HepG2 (cell line): ENCODE results near the gene TEX51. TPM values are rescaled to one million over a fixed set of nuclear protein-coding genes. Genes with fewer than 3 reads are reported as not detected.

Experiments used
- FOXA1 ChIP-seq, 2 experiments: fragments of 450-650 bp in 1 of 2; sonication (generic) in 1 of 2; formaldehyde crosslinking in 1 of 2; IDR thresholded peaks; 2 replicates each; pipeline versions ENCODE4 v1.4.0 to v1.6.1; 2016 to 2020; ENCODE audit warnings: missing genetic modification reagents in 1 of 2
- KDM2A ChIP-seq: sonication (generic); formaldehyde crosslinking; IDR thresholded peaks from 2 replicates; pipeline ENCODE4 v1.4.0; 2020; ENCODE audit warnings: low read depth, missing genetic modification reagents, borderline replicate concordance
- NFRKB ChIP-seq: fragments of 450-650 bp; IDR thresholded peaks from 2 replicates; pipeline ENCODE4 v1.6.1; 2017
- RFXAP ChIP-seq: sonication (generic); formaldehyde crosslinking; IDR thresholded peaks from 2 replicates; pipeline ENCODE4 v1.4.0; 2020; ENCODE audit warnings: missing genetic modification reagents, borderline replicate concordance
- SP140L ChIP-seq: sonication (generic); formaldehyde crosslinking; IDR thresholded peaks from 2 replicates; pipeline ENCODE4 v1.4.0; 2020; ENCODE audit warnings: missing genetic modification reagents, borderline replicate concordance
- ZBTB40 ChIP-seq, 2 experiments: fragments of 450-650 bp in 1 of 2; sonication (generic) in 1 of 2; formaldehyde crosslinking in 1 of 2; IDR thresholded peaks; 2 replicates each; pipeline versions ENCODE4 v1.6.1 to v1.8.0; 2016 to 2022; ENCODE audit warnings: antibody characterized with exemption in 1 of 2, mild to moderate bottlenecking in 1 of 2, missing genetic modification reagents in 1 of 2
- polyA plus RNA-seq, 8 experiments: library from polyadenylated mRNA; depleted of rRNA in 3 of 8; stranded (reverse) in 7 of 8; unstranded in 1 of 8; fragments of >200 nt; fragmentation: Illumina TruSeq in 4 of 8; extraction: Trizol in 4 of 8; gene quantifications; 2 replicates each; pipeline versions ENCODE4 v1.2.1 to v1.2.3, GENCODE V29; 2011 to 2016; ENCODE audit warnings: low read depth in 4 of 8, missing spikeins in 1 of 8, mixed read lengths in 1 of 8; ENCODE audit not compliant: insufficient read depth in 1 of 8
- total RNA-seq, 5 experiments: library from RNA; depleted of rRNA; stranded (reverse); fragments of >200 nt; fragmentation: Illumina TruSeq; extraction: Trizol; gene quantifications; 2 replicates each; pipeline ENCODE4 v1.2.3, GENCODE V29; 2016; ENCODE audit warnings: low read depth in 1 of 5

TEX51 gene
- total and polyA plus RNA-seq, 2 of the 13 experiments (the other 11 are each of a cell fraction or from before 2014, with no cell fraction given): not detected

DNA sequence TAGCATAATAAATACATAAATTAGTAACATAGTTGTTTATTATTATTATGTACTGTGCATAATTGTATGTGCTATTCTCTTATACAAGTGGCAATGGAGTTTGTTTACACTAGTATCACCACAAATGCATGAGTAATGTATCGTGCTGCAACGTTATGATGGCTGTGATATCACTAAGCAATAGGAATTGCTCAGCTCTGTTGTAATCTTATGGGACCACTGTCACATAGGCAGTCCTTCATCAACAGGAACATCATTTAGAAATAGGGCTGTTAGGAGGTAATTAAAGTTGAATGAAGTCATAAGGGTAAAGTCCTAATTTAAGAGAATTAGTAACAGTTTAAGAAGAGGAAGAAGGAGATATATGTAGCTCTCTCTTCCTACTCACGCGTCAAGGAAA is 33.8 kb downstream of the TEX51 start (continued):
- TF ChIP-seq SP140L (CRISPR knock-in tag) (no peak), KDM2A (CRISPR knock-in tag) (no peak), FOXA1 (IDR thresholded peaks at IDR 0.05) (no peak), FOXA1 (CRISPR knock-in tag; IDR thresholded peaks at IDR 0.05) (no peak), RFXAP (CRISPR knock-in tag) (no peak), NFRKB (no peak), ZBTB40 (IDR thresholded peaks at IDR 0.05) (no peak), ZBTB40 (CRISPR knock-in tag; IDR thresholded peaks at IDR 0.05) (no peak)
